Endothelial cell of umbilical vein (primary cell): ENCODE results near the gene WNT8B. TPM values are rescaled to one million over a fixed set of nuclear protein-coding genes. Genes with fewer than 3 reads are reported as not detected.

Experiments
- BruUV-seq: library from RNA; stranded (reverse); fragments of 400-500 nt; replicated peaks from 2 replicates; lab custom pipeline; 2021; lab: Mats Ljungman, UMichigan
- CTCF ChIA-PET: fragments of 300-600, 350-600 bp; sonication (Branson Sonifier 250); formaldehyde crosslinking; loops from one replicate; lab custom pipeline; 2021; ENCODE audit warnings: antibody characterized with exemption, inconsistent platforms; lab: Charles Lee
- POLR2A ChIA-PET: fragments of 300-600, 350-600 bp; sonication (Branson Sonifier 250); formaldehyde crosslinking; loops from one replicate; lab custom pipeline; 2021; ENCODE audit warnings: antibody characterized with exemption, inconsistent platforms; lab: Charles Lee
- DNase-seq: peaks from one replicate; pipeline ENCODE4 v3.0.0-alpha.2; 2011; ENCODE audit warnings: low read depth, low spot score
- FAIRE-seq: peaks from 2 replicates; lab custom pipeline; 2011; peaks lifted over from hg19 to GRCh38; lab: Jason Lieb, UNC
- H2AFZ ChIP-seq: 2 replicates; pipeline ENCODE4 v1.6.0; 2012; ENCODE audit warnings: low read depth, low read length, control low read depth, inconsistent platforms
- H3K27ac ChIP-seq: 2 replicates; pipeline ENCODE4 v1.5.1; 2011; ENCODE audit warnings: low read depth, mild to moderate bottlenecking, control low read depth, low read length, moderate library complexity; ENCODE audit not compliant: insufficient read depth
- H3K27me3 ChIP-seq, 2 experiments: 2 replicates each; pipeline versions ENCODE4 v1.6.0 to v1.6.1; 2011; ENCODE audit warnings: low read length in 2 of 2, mixed read lengths in 1 of 2; ENCODE audit not compliant: control insufficient read depth in 2 of 2, insufficient read depth in 2 of 2
- H3K36me3 ChIP-seq, 2 experiments: 2 replicates in 1 of 2; 3 replicates in 1 of 2; pipeline ENCODE4 v1.5.1; 2011; ENCODE audit warnings: low read length in 2 of 2, mild to moderate bottlenecking in 1 of 2, moderate library complexity in 1 of 2; ENCODE audit not compliant: control insufficient read depth in 2 of 2, insufficient read depth in 2 of 2; ENCODE audit errors: extremely low read depth in 1 of 2
- H3K4me1 ChIP-seq: 3 replicates; pipeline ENCODE4 v1.5.1; 2011; ENCODE audit warnings: mild to moderate bottlenecking, low read length; ENCODE audit not compliant: control insufficient read depth, insufficient read depth; ENCODE audit errors: extremely low read depth
- H3K4me2 ChIP-seq: 2 replicates; pipeline ENCODE4 v1.6.1; 2011; ENCODE audit warnings: low read length, control low read depth, mixed read lengths; ENCODE audit not compliant: insufficient read depth
- H3K4me3 ChIP-seq, 3 experiments: fragments of 200-600 bp in 1 of 3; sonication (generic), shearing (Covaris generic) in 1 of 3; replicated peaks in 1 of 3; 2 replicates each; pipeline ENCODE4 v1.5.1; 2011 to 2016; ENCODE audit warnings: control low read depth in 3 of 3, low read length in 3 of 3, mild to moderate bottlenecking in 2 of 3, inconsistent platforms in 1 of 3, low read depth in 1 of 3, moderate library complexity in 1 of 3; ENCODE audit not compliant: insufficient read depth in 1 of 3
- H3K79me2 ChIP-seq: 2 replicates; pipeline ENCODE4 v1.6.0; 2012; ENCODE audit warnings: low read length, inconsistent platforms; ENCODE audit not compliant: control insufficient read depth, insufficient read depth
- H3K9ac ChIP-seq: replicated peaks from 2 replicates; pipeline ENCODE3; 2011; ENCODE audit warnings: low read length, control low read depth; ENCODE audit not compliant: insufficient read depth; ENCODE audit errors: extremely low read depth
- H3K9me1 ChIP-seq: replicated peaks from 3 replicates; pipeline ENCODE4 v1.6.0; 2011; ENCODE audit warnings: mild to moderate bottlenecking, low read length; ENCODE audit not compliant: control insufficient read depth, insufficient read depth; ENCODE audit errors: extremely low read depth
- H3K9me3 ChIP-seq: replicated peaks from 2 replicates; pipeline ENCODE4 v1.5.1; 2012; ENCODE audit warnings: low read length, inconsistent platforms; ENCODE audit not compliant: control insufficient read depth, insufficient read depth
- H4K20me1 ChIP-seq: replicated peaks from 2 replicates; pipeline ENCODE3; 2011; ENCODE audit warnings: mild to moderate bottlenecking, low read length; ENCODE audit not compliant: control insufficient read depth, insufficient read depth; ENCODE audit errors: extremely low read depth
- EZH2 ChIP-seq: IDR thresholded peaks from 2 replicates; pipeline ENCODE4 v1.6.1; 2012; ENCODE audit warnings: borderline replicate concordance, low read depth, mild to moderate bottlenecking, moderate library complexity, low read length, inconsistent platforms; ENCODE audit not compliant: severe bottlenecking
- FOS ChIP-seq: IDR thresholded peaks from 2 replicates; pipeline ENCODE4 v1.6.1; 2011; ENCODE audit warnings: mild to moderate bottlenecking, low read length, moderate library complexity, borderline replicate concordance; ENCODE audit not compliant: insufficient read depth
- GATA2 ChIP-seq: IDR thresholded peaks from 2 replicates; pipeline ENCODE4 v1.7.0; 2011; ENCODE audit warnings: low read depth, mild to moderate bottlenecking, moderate library complexity, mixed read lengths, low read length; ENCODE audit not compliant: insufficient read length, insufficient read depth
- JUN ChIP-seq: IDR thresholded peaks from 2 replicates; pipeline ENCODE4 v1.6.1; 2011; ENCODE audit warnings: borderline replicate concordance, low read depth; ENCODE audit not compliant: insufficient read length, insufficient read depth
- MYC ChIP-seq: IDR thresholded peaks from one replicate; pipeline ENCODE4 v1.6.1; 2011; ENCODE audit warnings: mild to moderate bottlenecking, low read depth, low read length
- POLR2A ChIP-seq: IDR thresholded peaks from 2 replicates; pipeline ENCODE4 v1.6.1; 2012; ENCODE audit warnings: low read depth, mild to moderate bottlenecking, control low read depth, low read length
- POLR2AphosphoS5 ChIP-seq: IDR thresholded peaks from 2 replicates; pipeline ENCODE4 v1.6.1; 2012; ENCODE audit warnings: low read depth, mild to moderate bottlenecking, control low read depth, low read length, moderate library complexity; ENCODE audit not compliant: insufficient read depth
- dilution Hi-C: fragments of 300-500 bp; cut with MboI; formaldehyde crosslinking; loops from one replicate; pipeline ENCODE4 v1.15.0; 2019; ENCODE audit warnings: low sequenced_read_pairs; ENCODE audit not compliant: extremely low pct_ligation_motif_present
- intact Hi-C: fragments of 100-400 bp; cut with micrococcal nuclease; formaldehyde crosslinking; loops from one replicate; pipeline ENCODE4 v1.10.0; 2022
- polyA plus RNA-seq, 4 experiments: library from polyadenylated mRNA; depleted of rRNA in 3 of 4; stranded (reverse) in 3 of 4; unstranded in 1 of 4; fragments of >200 nt; gene quantifications; 2 replicates each; pipeline versions ENCODE4 v1.2.1 to v1.2.3, GENCODE V29; 2011 to 2012; ENCODE audit warnings: missing spikeins in 1 of 4
- total RNA-seq: library from RNA; stranded (reverse); gene quantifications from 2 replicates; pipeline ENCODE4 v1.2.3, GENCODE V29; 2021
- TF ChIP-seq, protein P1 (sequence below), 2 donors: IDR thresholded peaks; 1 replicate in 1 of 2; 2 replicates in 1 of 2; pipeline ENCODE4 v1.5.1; 2011; ENCODE audit warnings: low read length in 2 of 2, mild to moderate bottlenecking in 2 of 2, moderate library complexity in 2 of 2, control low read depth in 1 of 2, inconsistent platforms in 1 of 2, low read depth in 1 of 2; ENCODE audit not compliant: insufficient read depth in 1 of 2; ENCODE audit errors: extremely low read depth in 1 of 2
- TF ChIP-seq, protein P2 (sequence below): IDR thresholded peaks from 2 replicates; pipeline ENCODE4 v1.6.1; 2011; ENCODE audit not compliant: insufficient read depth, insufficient read length

Gene WNT8B
- total and polyA plus RNA-seq, 2 donors (not counting 3 experiments of a cell fraction or from before 2014, with no cell fraction given): not detected

DNA sequence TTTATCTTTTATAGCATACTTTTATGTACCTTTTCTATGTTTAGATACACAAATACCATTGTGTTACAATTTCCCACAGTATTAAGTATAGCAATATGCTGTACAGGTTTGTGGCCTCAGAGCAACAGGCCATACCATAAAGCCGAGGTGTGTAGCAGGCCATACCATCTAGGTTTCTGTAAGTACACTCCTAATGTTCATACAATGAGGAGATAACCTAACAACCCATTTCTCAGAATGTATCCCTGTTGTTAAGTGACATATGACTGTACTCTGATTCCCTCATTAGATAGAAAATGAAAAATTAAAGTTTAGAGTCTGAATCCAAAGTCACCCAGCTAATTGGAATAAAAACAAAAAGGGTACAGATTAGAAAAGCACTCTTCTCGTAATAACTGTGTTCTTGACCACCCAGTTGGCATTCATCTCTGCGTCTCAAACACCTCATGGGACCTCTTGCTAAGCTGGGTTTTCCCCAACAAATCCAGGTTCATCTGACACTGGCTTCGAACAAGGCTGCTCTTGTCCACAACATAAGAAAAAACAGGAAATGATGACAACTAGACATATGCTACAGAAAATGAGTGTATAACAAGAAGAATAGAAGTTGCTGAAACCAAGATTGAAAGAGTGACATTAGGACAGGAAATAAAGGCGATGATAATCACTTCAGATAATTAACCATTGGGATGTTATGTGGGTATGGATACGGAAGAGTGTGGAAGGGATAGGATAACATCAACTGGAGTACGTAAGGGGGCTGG is 65.5 kb downstream of the WNT8B start:
- ChIA-PET CTCF (interaction anchor here (3.2 kb wide), 1 partner anchor 10 kb away, joined by 28 read pairs; the partner anchor contains the start of gene SEC31B), POLR2A (interaction anchor here (1.0 kb wide), 1 partner anchor 7 kb away, joined by 5 read pairs; the partner anchor contains the start of gene HIF1AN)
- intact Hi-C loops: no loop called here

More for the DNA sequence above, 65.5 kb downstream of the WNT8B start:
- Histone ChIP-seq H3K27ac (peak overlapping the region; percentile 49), H3K4me3 (peak overlapping the region; percentile 56 to 81 (median 78)), H4K20me1 (no peaks in the 10 kb centered on the region), H3K9me3 (no peaks in the 10 kb centered on the region), H3K27me3 (no peaks in the 10 kb centered on the region), H3K9me1 (no peaks in the 10 kb centered on the region), H3K36me3 (peaks cover 11 to 18% of the 10 kb centered on the region in 2 experiments), H3K79me2 (peaks cover 21% of the 10 kb centered on the region), H3K9ac (peak overlapping the region; percentile 93), H3K4me1 (peaks cover 14% of the 10 kb centered on the region), H3K4me2 (peak overlapping the region; percentile 98), H2AFZ (peak overlapping the region; percentile 99)
- peak; percentile 59 for DNase-seq
- dilution Hi-C loops: no loop called here
- TF ChIP-seq, protein P1, sequence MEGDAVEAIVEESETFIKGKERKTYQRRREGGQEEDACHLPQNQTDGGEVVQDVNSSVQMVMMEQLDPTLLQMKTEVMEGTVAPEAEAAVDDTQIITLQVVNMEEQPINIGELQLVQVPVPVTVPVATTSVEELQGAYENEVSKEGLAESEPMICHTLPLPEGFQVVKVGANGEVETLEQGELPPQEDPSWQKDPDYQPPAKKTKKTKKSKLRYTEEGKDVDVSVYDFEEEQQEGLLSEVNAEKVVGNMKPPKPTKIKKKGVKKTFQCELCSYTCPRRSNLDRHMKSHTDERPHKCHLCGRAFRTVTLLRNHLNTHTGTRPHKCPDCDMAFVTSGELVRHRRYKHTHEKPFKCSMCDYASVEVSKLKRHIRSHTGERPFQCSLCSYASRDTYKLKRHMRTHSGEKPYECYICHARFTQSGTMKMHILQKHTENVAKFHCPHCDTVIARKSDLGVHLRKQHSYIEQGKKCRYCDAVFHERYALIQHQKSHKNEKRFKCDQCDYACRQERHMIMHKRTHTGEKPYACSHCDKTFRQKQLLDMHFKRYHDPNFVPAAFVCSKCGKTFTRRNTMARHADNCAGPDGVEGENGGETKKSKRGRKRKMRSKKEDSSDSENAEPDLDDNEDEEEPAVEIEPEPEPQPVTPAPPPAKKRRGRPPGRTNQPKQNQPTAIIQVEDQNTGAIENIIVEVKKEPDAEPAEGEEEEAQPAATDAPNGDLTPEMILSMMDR (IDR thresholded peaks at IDR 0.05; ENCODE audit: extremely low read depth in 1 of 2, insufficient read depth in 1 of 2, low read depth in 1 of 2, low read length in 2 of 2): no peak
- no peak for TF ChIP-seq MYC
- TF ChIP-seq, protein P2, sequence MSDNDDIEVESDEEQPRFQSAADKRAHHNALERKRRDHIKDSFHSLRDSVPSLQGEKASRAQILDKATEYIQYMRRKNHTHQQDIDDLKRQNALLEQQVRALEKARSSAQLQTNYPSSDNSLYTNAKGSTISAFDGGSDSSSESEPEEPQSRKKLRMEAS: no peak
- no peak for TF ChIP-seq FOS
- no peak for TF ChIP-seq POLR2A
- TF ChIP-seq JUN: no peak
- TF ChIP-seq POLR2AphosphoS5: no peak
- no peak for TF ChIP-seq GATA2
- TF ChIP-seq EZH2: no peak
- peak; percentile 83 for FAIRE-seq
- TSS peak; percentile 56 for BruUV-seq
